PC-9 (cell line): ENCODE results near the gene MORC2. TPM values are rescaled to one million over a fixed set of nuclear protein-coding genes. Genes with fewer than 3 reads are reported as not detected.

Experiments used
- BruUV-seq: library from RNA; stranded (reverse); fragments of 400-500 nt; replicated peaks from 2 replicates; lab custom pipeline; 2021; lab: Mats Ljungman, UMichigan
- CTCF ChIA-PET: fragments of 300-600 bp; sonication (Branson Sonifier 250); formaldehyde crosslinking; loops from one replicate; lab custom pipeline; 2022; ENCODE audit warnings: antibody characterized with exemption; lab: Charles Lee
- POLR2A ChIA-PET: fragments of 300-600 bp; sonication (Branson Sonifier 250); formaldehyde crosslinking; loops from one replicate; lab custom pipeline; 2022; ENCODE audit warnings: antibody characterized with exemption; ENCODE audit not compliant: unreplicated experiment; lab: Charles Lee
- DNase-seq, 2 experiments: peaks; one replicate each; pipeline versions ENCODE4 v3.0.0 to v3.0.0-alpha.2; 2015 to 2022; ENCODE audit warnings: mixed read lengths in 1 of 2
- H2AFZ ChIP-seq: fragments of 200-600 bp; sonication (generic); 2 replicates; pipeline ENCODE4 v1.8.1; 2017; ENCODE audit warnings: antibody characterized with exemption
- H3F3A ChIP-seq: fragments of 200-600 bp; sonication (generic); 2 replicates; pipeline ENCODE4 v1.8.1; 2017; ENCODE audit warnings: antibody characterized with exemption, mild to moderate bottlenecking, low read depth; ENCODE audit not compliant: insufficient read depth
- H3K27ac ChIP-seq: fragments of 200-600 bp; sonication (generic); 2 replicates; pipeline ENCODE4 v1.6.1; 2016; ENCODE audit warnings: mixed run types
- H3K27me3 ChIP-seq: fragments of 200-600 bp; sonication (generic); 2 replicates; pipeline ENCODE4 v1.6.1; 2016; ENCODE audit warnings: low read depth, mixed run types; ENCODE audit not compliant: insufficient read depth
- H3K36me3 ChIP-seq: fragments of 200-600 bp; sonication (generic); 2 replicates; pipeline ENCODE4 v1.6.1; 2016; ENCODE audit warnings: low read depth, mixed run types
- H3K4me1 ChIP-seq: fragments of 200-600 bp; sonication (generic); replicated peaks from 2 replicates; pipeline ENCODE4 v1.6.1; 2016; ENCODE audit warnings: mixed run types; ENCODE audit not compliant: insufficient read depth
- H3K4me2 ChIP-seq: fragments of 200-600 bp; sonication (generic); 2 replicates; pipeline ENCODE4 v1.6.1; 2017; ENCODE audit warnings: mixed run types
- H3K4me3 ChIP-seq: fragments of 200-600 bp; sonication (generic); 2 replicates; pipeline ENCODE4 v1.6.1; 2016; ENCODE audit warnings: mixed run types
- H3K79me2 ChIP-seq: fragments of 200-600 bp; sonication (generic); 2 replicates; pipeline ENCODE4 v1.6.1; 2017; ENCODE audit warnings: low read depth, mixed run types
- H3K9me2 ChIP-seq: fragments of 200-600 bp; sonication (generic); 2 replicates; pipeline ENCODE4 v1.8.1; 2017; ENCODE audit warnings: mild to moderate bottlenecking; ENCODE audit not compliant: insufficient read depth
- H3K9me3 ChIP-seq: fragments of 200-600 bp; sonication (generic); 2 replicates; pipeline ENCODE4 v1.8.1; 2016; ENCODE audit warnings: low read depth; ENCODE audit not compliant: insufficient read depth
- H4K20me1 ChIP-seq: fragments of 200-600 bp; sonication (generic); 2 replicates; pipeline ENCODE4 v1.8.1; 2017; ENCODE audit not compliant: insufficient read depth
- EZH2 ChIP-seq: fragments of 200-600 bp; sonication (generic); IDR thresholded peaks from 2 replicates; pipeline ENCODE4 v1.8.0; 2017; ENCODE audit warnings: antibody characterized with exemption, low read depth
- intact Hi-C: fragments of 100-400 bp; cut with micrococcal nuclease; formaldehyde crosslinking; loops from one replicate; pipeline ENCODE4 v1.10.0; 2022; ENCODE audit not compliant: unreplicated experiment
- total RNA-seq: library from RNA; stranded (reverse); gene quantifications from 2 replicates; pipeline ENCODE4 v1.2.3, GENCODE V29; 2021
- TF ChIP-seq, protein P1 (sequence below): fragments of 200-600 bp; sonication (generic); conservative IDR thresholded peaks from 2 replicates; pipeline ENCODE4 v1.6.1; 2017; ENCODE audit warnings: mixed run types, antibody characterized with exemption, mild to moderate bottlenecking, moderate library complexity

MORC2 gene
- total RNA-seq, 1 experiment from 2014 or later = 39.8 TPM

DNA sequence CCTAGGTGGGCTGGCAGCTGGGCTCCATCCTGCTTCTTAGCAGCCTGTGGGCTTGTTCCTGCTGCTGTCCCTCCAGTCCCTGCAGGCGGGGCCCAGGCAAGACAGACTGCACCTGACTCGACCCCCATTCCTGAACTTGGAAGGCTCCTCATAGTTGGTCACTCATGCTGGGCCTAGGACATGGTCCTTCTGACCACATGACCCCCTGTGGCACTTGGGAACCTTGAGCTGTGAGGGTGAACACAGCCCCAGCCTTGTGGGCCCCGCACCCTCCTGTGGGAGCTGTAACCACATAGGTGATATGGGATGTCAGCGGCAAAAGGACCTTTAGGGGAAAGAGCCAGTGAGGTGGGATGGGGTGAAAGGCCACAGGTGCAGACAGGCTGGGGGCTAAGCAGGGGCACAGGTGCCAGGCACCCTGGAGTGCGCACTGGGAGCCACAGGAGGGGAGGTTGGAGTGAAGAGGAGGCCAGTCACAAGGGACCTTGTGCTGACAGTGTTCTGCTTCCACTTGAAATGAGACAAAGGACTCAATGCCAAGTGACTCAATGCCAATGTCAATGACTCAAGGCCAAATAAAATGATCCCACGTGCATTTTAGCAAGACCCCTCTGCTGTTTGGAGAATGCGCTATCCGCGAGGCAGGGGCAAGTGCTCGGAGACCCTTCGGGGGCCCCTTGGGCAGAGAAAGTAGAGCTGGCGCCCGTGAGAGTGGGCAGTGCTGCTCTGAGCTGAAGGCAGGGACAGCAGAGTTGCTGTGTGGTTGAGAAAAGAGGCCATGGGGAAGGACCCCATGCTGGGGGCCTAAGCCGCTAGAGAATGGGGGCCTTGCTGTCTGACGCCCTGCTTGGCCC lies 90.7 kb downstream of the MORC2 start:
- no peak for DNase-seq
- Histone ChIP-seq H3K27me3 (no peaks in the 10 kb centered on the region), H4K20me1 (no peaks in the 10 kb centered on the region), H3F3A (peaks cover 19% of the 10 kb centered on the region), H3K9me3 (no peaks in the 10 kb centered on the region), H3K79me2 (no peaks in the 10 kb centered on the region), H3K4me1 (peaks cover 22% of the 10 kb centered on the region), H3K4me3 (no peak overlapping the region), H3K4me2 (no peak overlapping the region), H3K27ac (no peak overlapping the region), H2AFZ (no peak overlapping the region), H3K9me2 (no peaks in the 10 kb centered on the region), H3K36me3 (no peaks in the 10 kb centered on the region)
- ChIA-PET POLR2A (no interaction called here), CTCF (interaction anchor here (0.6 kb wide), 1 partner anchor 23 kb away, joined by 4 read pairs; no protein-coding TSS in a partner anchor)
- TF ChIP-seq, protein P1, sequence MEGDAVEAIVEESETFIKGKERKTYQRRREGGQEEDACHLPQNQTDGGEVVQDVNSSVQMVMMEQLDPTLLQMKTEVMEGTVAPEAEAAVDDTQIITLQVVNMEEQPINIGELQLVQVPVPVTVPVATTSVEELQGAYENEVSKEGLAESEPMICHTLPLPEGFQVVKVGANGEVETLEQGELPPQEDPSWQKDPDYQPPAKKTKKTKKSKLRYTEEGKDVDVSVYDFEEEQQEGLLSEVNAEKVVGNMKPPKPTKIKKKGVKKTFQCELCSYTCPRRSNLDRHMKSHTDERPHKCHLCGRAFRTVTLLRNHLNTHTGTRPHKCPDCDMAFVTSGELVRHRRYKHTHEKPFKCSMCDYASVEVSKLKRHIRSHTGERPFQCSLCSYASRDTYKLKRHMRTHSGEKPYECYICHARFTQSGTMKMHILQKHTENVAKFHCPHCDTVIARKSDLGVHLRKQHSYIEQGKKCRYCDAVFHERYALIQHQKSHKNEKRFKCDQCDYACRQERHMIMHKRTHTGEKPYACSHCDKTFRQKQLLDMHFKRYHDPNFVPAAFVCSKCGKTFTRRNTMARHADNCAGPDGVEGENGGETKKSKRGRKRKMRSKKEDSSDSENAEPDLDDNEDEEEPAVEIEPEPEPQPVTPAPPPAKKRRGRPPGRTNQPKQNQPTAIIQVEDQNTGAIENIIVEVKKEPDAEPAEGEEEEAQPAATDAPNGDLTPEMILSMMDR = no peak
- no peak for TF ChIP-seq EZH2
- intact Hi-C loops = no loop called here
- BruUV-seq = no TSS peak

DNA sequence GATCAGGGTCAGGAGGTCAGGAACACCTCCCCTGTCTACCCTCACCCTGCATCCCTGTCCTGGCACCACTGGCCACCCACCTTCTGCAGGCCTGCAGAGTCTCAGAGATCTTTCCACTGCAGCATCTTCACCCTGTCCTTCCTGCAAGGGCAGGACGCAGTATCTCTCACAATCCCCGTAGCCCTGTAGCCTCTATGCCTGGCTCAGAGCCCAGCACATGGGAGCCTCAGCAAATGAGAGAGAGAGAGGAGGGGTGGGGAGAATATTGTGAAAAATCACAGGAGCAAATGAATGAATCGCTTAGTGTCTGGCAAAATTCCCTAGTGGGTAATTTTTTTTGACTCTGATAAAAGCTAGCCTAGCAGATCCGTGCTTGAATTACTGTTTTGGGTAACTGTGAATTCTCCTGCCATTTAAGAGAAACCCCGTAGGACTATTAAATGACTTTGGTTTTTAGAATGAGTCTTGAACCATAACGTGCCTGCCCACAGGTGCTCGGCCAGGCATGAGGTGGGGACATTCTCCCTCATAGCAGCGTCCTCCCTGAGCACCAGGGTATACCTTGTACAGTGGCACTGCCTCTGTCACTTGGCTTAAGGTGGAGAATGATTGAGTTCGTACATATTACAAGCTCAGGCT lies 91.5 kb downstream of the MORC2 start:
- no peaks in the 10 kb centered on the region for H3K27me3 ChIP-seq
- H4K20me1 ChIP-seq = no peaks in the 10 kb centered on the region
- H3K9me3 ChIP-seq = no peaks in the 10 kb centered on the region
- H3K4me3 ChIP-seq = no peak overlapping the region
- POLR2A ChIA-PET = no interaction called here
- BruUV-seq = no TSS peak
- H3K4me2 ChIP-seq = no peak overlapping the region
- H3K4me1 ChIP-seq = peaks cover 14% of the 10 kb centered on the region
- no peak for TF ChIP-seq EZH2
- TF ChIP-seq, protein P1 = no peak
- no peak for DNase-seq
- peaks cover 11% of the 10 kb centered on the region; the same call in 1 of the 2 replicates for H3F3A ChIP-seq
- CTCF ChIA-PET = interaction anchor here (0.6 kb wide), 1 partner anchor 22 kb away, joined by 4 read pairs; no protein-coding TSS in a partner anchor
- H3K79me2 ChIP-seq = no peaks in the 10 kb centered on the region
- H3K9me2 ChIP-seq = no peaks in the 10 kb centered on the region
- H3K27ac ChIP-seq = no peak overlapping the region
- intact Hi-C loops = no loop called here
- no peak overlapping the region for H2AFZ ChIP-seq
- H3K36me3 ChIP-seq = no peaks in the 10 kb centered on the region

DNA sequence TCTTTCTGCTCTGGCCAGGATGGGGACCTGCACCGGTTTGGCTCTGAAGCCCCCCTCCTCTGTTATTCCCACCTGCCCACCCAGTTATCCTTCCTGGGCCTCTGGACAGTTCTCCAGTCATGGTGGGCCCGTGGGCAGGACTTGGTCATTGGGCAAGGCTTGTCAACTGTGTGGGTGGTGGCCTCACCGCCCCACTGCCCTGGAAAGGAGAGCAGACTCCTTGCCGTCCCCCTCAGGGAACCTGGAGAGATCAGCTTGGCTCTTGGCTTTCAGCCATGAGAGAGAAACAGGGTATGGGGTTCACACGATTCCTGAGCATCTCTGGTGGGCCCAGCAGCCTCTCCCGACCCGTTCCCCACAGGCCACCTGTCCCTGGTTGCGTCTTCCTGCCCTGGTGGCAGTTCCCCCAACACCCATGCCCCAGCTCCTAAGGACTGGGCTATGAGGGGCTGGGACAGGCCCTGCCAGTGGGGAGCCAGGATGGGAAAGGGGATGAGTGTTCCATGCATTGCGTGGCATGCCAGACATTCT lies 92.3 kb downstream of the MORC2 start:
- H3K4me3 ChIP-seq = no peak overlapping the region
- no peaks in the 10 kb centered on the region for H3K27me3 ChIP-seq
- H3K4me1 ChIP-seq = peaks cover 6% of the 10 kb centered on the region
- TF ChIP-seq EZH2 = no peak
- TF ChIP-seq, protein P1 = no peak
- ChIA-PET POLR2A (no interaction called here), CTCF (no interaction called here)
- H3F3A ChIP-seq = peaks cover 3% of the 10 kb centered on the region; the same call in 1 of the 2 replicates
- H3K9me2 ChIP-seq = no peaks in the 10 kb centered on the region
- intact Hi-C loops = no loop called here
- H3K9me3 ChIP-seq = no peaks in the 10 kb centered on the region
- H3K36me3 ChIP-seq = no peaks in the 10 kb centered on the region
- DNase-seq = no peak
- no TSS peak for BruUV-seq
- H3K27ac ChIP-seq = no peak overlapping the region
- H3K4me2 ChIP-seq = no peak overlapping the region
- no peak overlapping the region for H2AFZ ChIP-seq
- no peaks in the 10 kb centered on the region for H3K79me2 ChIP-seq
- H4K20me1 ChIP-seq = no peaks in the 10 kb centered on the region
